Immature natural killer cell (primary cell): ENCODE data around the gene LRPAP1. TPM values are rescaled to one million over a fixed set of nuclear protein-coding genes. Genes with fewer than 3 reads are reported as not detected.
"Not testable (repeated sequence)": the region's sequence is repeated elsewhere in the genome, so short reads cannot be mapped to it uniquely, and the experiment has no call there.

Experiments
- DNase-seq, 3 donors: peaks; one replicate each; pipeline ENCODE4 v3.0.0; 2022; ENCODE audit warnings: mixed read lengths in 1 of 3
- H3K27ac Mint-ChIP-seq, 6 donors: one replicate each; pipeline ENCODE4 v1.8.0; 2020; ENCODE audit warnings: mixed read lengths in 6 of 6, mild to moderate bottlenecking in 5 of 6, inconsistent platforms in 4 of 6, moderate library complexity in 3 of 6
- H3K27me3 Mint-ChIP-seq, 3 donors: one replicate each; pipeline ENCODE4 v1.8.0; 2020 to 2021; ENCODE audit warnings: low read depth in 3 of 3, mild to moderate bottlenecking in 3 of 3, mixed read lengths in 3 of 3, moderate library complexity in 3 of 3, inconsistent platforms in 1 of 3
- H3K36me3 Mint-ChIP-seq, 3 donors: one replicate each; pipeline ENCODE4 v1.8.0; 2020; ENCODE audit warnings: mixed read lengths in 3 of 3, inconsistent platforms in 2 of 3, mild to moderate bottlenecking in 2 of 3
- H3K4me1 Mint-ChIP-seq, 2 donors: one replicate each; pipeline ENCODE4 v1.8.0; 2020; ENCODE audit warnings: inconsistent platforms in 2 of 2, mild to moderate bottlenecking in 2 of 2, mixed read lengths in 2 of 2, moderate library complexity in 1 of 2
- H3K4me3 Mint-ChIP-seq, 5 donors: one replicate each; pipeline ENCODE4 v1.8.0; 2020; ENCODE audit warnings: mild to moderate bottlenecking in 5 of 5, mixed read lengths in 5 of 5, inconsistent platforms in 3 of 5, moderate library complexity in 3 of 5
- H3K9me3 Mint-ChIP-seq, 6 donors: one replicate each; pipeline ENCODE4 v1.8.0; 2020; ENCODE audit warnings: mild to moderate bottlenecking in 6 of 6, mixed read lengths in 6 of 6, inconsistent platforms in 4 of 6, moderate library complexity in 3 of 6
- polyA plus RNA-seq, 3 donors: library from polyadenylated mRNA; unstranded; fragments of 300-500 nt; fragmentation: Illumina TruSeq; gene quantifications; one replicate each; pipeline ENCODE4 v1.2.3, GENCODE V29; 2021

The LRPAP1 gene
- polyA plus RNA-seq, 3 donors from 2014 or later = 98.7 to 185 (median 148) TPM

DNA sequence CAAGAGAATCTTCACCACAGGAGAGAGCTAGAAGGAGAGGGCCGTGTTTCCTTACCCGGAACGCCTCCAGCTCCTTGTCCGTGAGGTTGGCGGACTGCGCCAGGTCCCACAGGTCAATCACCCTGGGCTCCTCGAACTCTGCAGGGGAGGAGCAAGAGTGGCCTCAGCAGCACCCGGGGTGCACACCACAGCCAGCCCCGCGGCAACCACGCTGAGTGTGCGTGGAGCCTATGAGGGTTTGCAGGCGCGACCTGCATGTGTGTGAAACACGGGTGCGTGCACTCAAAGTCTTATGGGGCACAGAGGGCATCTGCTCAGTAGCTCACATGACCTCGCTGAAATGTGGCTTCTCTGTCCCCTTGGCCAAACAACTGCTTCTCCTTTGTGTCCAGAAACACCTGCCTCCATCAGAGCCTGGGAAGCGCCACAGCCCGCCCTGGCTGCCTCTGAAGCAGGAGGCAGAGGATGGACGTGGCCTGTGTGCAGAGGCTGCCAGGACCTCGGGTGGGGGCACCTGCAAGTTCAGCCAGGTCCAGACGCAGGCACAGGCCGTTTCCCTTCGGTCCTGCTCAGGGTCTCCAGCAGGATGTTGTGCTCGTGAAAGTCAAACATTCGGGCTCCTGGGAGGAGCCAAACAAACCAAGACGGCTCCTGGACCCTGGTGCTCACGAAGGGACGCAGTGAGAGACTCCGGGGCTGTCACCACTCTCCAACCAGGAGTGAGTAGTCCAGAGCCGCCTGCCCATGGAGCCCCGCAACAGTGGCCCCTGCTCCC is 16.0 kb downstream of the LRPAP1 start:
- H3K4me1 Mint-ChIP-seq = no peaks in the 10 kb centered on the region
- H3K4me3 Mint-ChIP-seq = no peak overlapping the region
- DNase-seq = no peak
- H3K27ac Mint-ChIP-seq = no peak overlapping the region
- peaks cover under 1 to 7% (median 3%) of the 10 kb centered on the region in 3 donors for H3K27me3 Mint-ChIP-seq
- no peaks in the 10 kb centered on the region for H3K9me3 Mint-ChIP-seq
- peaks cover 14 to 28% (median 15%) of the 10 kb centered on the region in 3 donors for H3K36me3 Mint-ChIP-seq

DNA sequence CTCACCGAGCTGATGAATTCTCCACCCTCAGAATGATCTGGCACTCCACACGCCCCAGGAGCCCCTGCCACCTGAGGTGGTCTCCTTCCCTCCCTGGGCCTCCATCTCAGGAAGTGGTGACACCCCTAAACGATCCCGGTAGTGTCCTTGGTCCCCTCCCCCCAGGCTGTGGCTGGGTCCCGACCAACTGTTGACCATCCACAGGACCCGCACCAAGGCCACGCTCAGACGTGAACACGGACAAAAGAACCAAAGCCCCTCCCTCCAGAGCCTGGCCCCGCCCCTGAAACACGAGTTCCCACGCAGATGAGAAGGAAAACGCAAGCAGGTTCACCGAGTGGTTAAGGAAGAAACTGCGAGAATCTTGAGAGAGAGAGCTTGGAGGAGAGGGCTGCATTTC is 16.6 kb downstream of the LRPAP1 start:
- H3K27me3 Mint-ChIP-seq = peaks cover 0 to 7% (median 3%) of the 10 kb centered on the region in 3 donors
- DNase-seq = no peak

DNA sequence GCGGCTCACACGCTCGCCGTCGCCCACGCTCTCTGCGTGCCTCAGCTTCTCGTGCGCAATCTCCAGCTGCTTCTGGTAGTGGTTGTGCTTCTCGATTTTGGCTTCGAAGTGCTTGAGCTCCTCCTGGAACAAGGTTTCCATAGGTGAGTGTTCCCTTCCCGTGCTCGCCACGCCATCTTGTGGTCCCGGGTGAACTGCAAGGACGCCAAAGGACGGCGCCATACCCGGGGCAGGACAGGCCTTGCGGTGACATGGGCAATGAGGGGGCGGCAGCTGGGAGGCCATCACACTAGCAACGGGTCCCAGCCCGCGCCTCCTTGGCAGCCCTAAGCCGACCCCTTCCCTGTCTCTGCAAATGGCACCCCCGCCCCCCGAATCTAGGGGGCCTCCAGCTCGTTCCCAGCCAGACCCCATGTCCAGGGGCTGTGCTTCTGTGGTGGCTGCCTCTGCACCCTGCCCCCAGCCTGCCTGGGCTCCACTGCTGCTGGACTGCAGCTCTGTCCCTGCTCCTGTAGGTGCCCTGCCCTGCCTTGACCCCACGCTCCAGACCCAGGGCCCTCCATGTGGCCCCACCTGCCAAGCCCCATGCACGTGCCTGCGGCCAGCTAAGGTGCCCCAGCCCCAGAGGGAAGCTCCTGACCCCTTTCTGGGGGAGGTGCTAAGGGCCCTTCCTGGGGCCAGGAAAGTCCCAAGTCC is 17.3 kb downstream of the LRPAP1 start:
- Mint-ChIP-seq H3K4me1 (no peaks in the 10 kb centered on the region), H3K27me3 (peaks cover 0 to 7% (median 3%) of the 10 kb centered on the region in 3 donors), H3K4me3 (no peak overlapping the region), H3K9me3 (no peaks in the 10 kb centered on the region), H3K36me3 (peaks cover 23 to 40% (median 24%) of the 10 kb centered on the region in 3 donors), H3K27ac (no peak overlapping the region)
- no peak for DNase-seq

More for the DNA sequence above, 16.6 kb downstream of the LRPAP1 start:
- no peak overlapping the region for H3K4me3 Mint-ChIP-seq
- H3K36me3 Mint-ChIP-seq = peaks cover 18 to 34% (median 19%) of the 10 kb centered on the region in 3 donors
- H3K27ac Mint-ChIP-seq = no peak overlapping the region
- H3K9me3 Mint-ChIP-seq = no peaks in the 10 kb centered on the region
- H3K4me1 Mint-ChIP-seq = no peaks in the 10 kb centered on the region

DNA sequence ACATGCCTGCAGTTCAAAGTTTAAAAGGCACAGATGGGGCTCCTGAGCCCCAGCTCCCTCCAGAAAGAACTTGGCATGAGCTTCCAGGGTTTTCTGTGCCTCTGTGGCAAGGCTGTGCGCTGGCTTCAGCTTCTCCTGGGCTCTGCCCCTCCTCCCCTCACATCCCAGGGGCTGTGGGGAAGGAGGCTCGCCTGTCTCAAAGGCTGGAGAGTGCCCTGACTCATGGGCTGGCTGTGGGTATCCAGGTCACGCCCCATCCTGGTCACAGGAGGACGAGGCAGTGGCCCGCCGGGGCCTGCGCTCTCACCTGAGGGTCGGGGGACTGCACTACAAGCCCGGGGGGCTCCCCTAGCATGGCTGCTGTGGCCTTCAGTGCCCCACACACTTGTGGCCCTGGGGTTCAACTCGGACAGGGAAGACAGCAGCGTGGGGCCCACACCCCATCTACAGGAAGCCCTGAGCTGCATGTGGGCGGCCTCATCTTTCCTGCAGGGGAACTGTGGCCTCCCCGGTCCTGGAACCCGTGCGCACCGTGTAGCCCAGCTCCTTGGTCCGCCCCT is 17.9 kb downstream of the LRPAP1 start:
- DNase-seq = no peak
- H3K4me1 Mint-ChIP-seq = no peaks in the 10 kb centered on the region
- no peak overlapping the region for H3K27ac Mint-ChIP-seq
- peaks cover 26 to 42% (median 27%) of the 10 kb centered on the region in 3 donors for H3K36me3 Mint-ChIP-seq
- H3K27me3 Mint-ChIP-seq = peaks cover 0 to 7% (median 3%) of the 10 kb centered on the region in 3 donors
- H3K9me3 Mint-ChIP-seq = no peaks in the 10 kb centered on the region
- H3K4me3 Mint-ChIP-seq = no peak overlapping the region

DNA sequence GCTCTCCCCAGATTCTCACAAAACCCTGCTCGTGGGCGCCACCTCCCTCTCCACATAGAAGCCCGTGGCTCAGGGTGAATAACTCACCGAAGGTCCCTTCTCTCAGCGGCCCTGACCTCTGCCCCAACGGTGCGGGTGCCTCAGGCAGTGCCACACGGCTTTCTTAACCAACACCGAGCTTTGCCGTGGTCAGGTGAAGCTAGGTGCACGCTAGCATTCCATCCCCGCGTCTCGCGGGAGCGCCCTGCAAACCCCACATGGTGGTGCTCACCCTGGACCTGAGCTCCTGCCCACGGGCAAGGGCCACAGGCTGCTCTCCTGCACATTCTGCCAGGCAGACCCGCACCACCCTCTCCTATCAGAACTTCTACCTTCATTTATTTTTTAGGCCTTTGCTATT is 18.4 kb downstream of the LRPAP1 start:
- Mint-ChIP-seq H3K27ac (no peak overlapping the region), H3K27me3 (peaks cover 0 to 8% (median 3%) of the 10 kb centered on the region in 3 donors), H3K4me3 (no peak overlapping the region), H3K9me3 (no peaks in the 10 kb centered on the region), H3K36me3 (peaks cover 27 to 44% (median 28%) of the 10 kb centered on the region in 3 donors), H3K4me1 (no peaks in the 10 kb centered on the region)
- DNase-seq = no peak

DNA sequence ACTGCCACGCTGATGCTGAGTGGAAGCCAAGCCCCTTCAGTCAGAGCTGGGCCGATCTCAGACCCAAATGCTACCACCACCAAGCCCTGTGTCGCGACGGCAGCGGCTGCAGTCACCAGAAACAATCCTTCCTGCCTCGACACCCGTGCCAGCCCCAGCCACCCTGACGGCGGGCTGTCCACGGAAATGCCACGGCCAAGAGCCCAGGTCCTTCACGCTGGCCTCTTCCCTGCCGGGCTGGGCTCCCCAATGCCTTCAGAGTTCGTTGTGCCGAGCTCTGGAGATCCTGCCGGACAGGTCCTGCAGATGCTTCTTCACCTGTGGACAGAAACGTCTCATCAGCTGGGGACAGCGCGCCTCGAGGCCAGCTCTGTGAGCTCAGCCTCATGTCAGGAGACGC is 19.5 kb downstream of the LRPAP1 start:
- no peak for DNase-seq
- H3K36me3 Mint-ChIP-seq = peaks cover 33 to 53% (median 35%) of the 10 kb centered on the region in 3 donors
- H3K27me3 Mint-ChIP-seq = peaks cover 0 to 9% (median 3%) of the 10 kb centered on the region in 3 donors

DNA sequence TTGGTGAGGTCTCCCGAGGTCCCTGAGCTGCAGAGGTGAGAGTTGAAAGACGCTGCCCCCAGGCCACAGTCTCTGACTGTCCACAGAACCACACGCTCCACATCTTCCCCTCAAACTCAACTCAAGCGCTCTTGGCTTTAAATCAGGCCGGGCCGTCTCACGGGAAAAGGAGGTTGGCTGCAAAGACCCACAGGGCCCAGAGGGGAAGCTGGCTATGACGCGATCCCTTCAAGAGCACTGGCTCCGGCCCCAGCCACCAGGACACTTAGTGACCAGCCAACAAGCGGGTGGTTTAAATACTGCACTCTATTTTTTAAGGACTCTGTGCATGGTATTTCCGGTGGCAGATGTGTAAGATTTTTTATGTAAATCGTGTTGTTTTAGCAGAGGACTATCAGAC is 19.9 kb downstream of the LRPAP1 start:
- Mint-ChIP-seq H3K36me3 (peaks cover 35 to 56% (median 40%) of the 10 kb centered on the region in 3 donors), H3K4me3 (no peak overlapping the region), H3K27ac (no peak overlapping the region), H3K4me1 (peaks cover 2 to 5% of the 10 kb centered on the region in 2 donors), H3K9me3 (no peaks in the 10 kb centered on the region), H3K27me3 (peaks cover 0 to 9% (median 3%) of the 10 kb centered on the region in 3 donors)
- DNase-seq = no peak

More for the DNA sequence above, 19.5 kb downstream of the LRPAP1 start:
- Mint-ChIP-seq H3K4me1 (peaks cover 0 to under 1% of the 10 kb centered on the region in 2 donors), H3K4me3 (no peak overlapping the region), H3K27ac (no peak overlapping the region), H3K9me3 (no peaks in the 10 kb centered on the region)

DNA sequence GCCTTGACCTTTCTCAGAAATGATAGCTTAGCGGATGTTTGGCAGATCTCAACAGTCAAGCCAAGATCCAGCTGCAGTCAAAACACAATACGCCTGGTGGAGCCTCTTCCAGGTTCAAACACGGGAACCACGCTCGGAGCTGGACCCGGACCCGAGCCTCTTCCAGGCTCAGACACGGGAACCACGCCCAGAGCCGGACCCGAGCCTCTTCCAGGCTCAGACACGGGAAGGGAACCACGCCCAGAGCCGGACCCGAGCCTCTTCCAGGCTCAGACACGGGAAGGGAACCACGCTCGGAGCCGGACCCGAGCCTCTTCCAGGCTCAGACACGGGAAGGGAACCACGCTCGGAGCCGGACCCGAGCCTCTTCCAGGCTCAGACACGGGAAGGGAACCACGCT is 20.6 kb downstream of the LRPAP1 start:
- not testable (repeated sequence) for DNase-seq, H3K9me3 Mint-ChIP-seq
- peaks cover 34 to 56% (median 40%) of the 10 kb centered on the region in 3 donors for H3K36me3 Mint-ChIP-seq

DNA sequence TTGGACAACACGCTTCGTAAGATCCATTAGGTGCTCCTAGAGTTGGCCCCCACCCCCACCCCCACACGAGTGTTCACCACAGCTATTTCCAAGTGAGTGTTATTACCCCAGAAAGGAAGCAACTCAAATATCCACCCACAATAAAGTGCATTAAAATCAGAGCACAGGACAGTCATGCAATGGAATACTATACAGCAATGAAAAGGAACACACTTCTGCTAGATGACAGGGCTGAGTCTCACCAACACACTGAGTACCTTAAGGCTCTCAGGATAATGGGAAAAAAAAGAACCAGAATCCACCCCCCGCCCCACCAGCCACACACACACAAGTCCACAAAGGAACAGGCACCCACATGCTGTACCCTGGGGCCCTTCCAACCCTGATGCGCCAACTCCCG is 21.0 kb downstream of the LRPAP1 start:
- peaks cover 2 to 6% of the 10 kb centered on the region in 2 donors for H3K4me1 Mint-ChIP-seq
- peaks cover 0 to 5% (median 3%) of the 10 kb centered on the region in 3 donors for H3K27me3 Mint-ChIP-seq
- no peak overlapping the region for H3K4me3 Mint-ChIP-seq
- H3K27ac Mint-ChIP-seq = peak overlapping the region in 1 of 6 donors; percentile 28
- DNase-seq = no peak
- no peaks in the 10 kb centered on the region for H3K9me3 Mint-ChIP-seq
- H3K36me3 Mint-ChIP-seq = peaks cover 34 to 59% (median 40%) of the 10 kb centered on the region in 3 donors

More for the DNA sequence above, 20.6 kb downstream of the LRPAP1 start:
- H3K27ac Mint-ChIP-seq = peak overlapping the region in 1 of 6 donors; percentile 28
- not testable (repeated sequence) for H3K4me3 Mint-ChIP-seq, H3K27me3 Mint-ChIP-seq, H3K4me1 Mint-ChIP-seq

DNA sequence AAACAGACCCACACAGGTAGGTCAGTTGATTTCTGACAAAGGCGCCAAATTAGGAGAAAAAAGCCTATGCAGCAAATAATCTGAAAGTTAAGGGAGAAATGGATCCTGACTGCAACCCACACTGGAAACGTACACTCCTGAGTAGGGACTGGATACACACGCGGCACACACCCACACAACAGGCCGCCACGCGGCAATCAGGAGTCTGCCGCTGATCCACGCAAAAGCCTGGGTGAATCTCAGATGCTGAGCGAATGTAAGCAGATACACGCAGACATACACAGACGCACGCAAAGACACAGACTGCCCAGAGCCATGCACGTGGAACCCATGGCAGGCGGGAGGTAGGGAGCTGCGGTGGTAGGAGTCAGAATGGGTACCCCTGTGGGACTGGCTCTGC is 21.7 kb downstream of the LRPAP1 start:
- Mint-ChIP-seq H3K27me3 (peaks cover 0 to 5% (median under 1%) of the 10 kb centered on the region in 3 donors), H3K9me3 (peaks cover 0 to 1% (median 0%) of the 10 kb centered on the region in 6 donors), H3K36me3 (peaks cover 34 to 54% (median 40%) of the 10 kb centered on the region in 3 donors), H3K27ac (no peak overlapping the region), H3K4me3 (no peak overlapping the region), H3K4me1 (peaks cover 2 to 6% of the 10 kb centered on the region in 2 donors)
- DNase-seq = no peak

DNA sequence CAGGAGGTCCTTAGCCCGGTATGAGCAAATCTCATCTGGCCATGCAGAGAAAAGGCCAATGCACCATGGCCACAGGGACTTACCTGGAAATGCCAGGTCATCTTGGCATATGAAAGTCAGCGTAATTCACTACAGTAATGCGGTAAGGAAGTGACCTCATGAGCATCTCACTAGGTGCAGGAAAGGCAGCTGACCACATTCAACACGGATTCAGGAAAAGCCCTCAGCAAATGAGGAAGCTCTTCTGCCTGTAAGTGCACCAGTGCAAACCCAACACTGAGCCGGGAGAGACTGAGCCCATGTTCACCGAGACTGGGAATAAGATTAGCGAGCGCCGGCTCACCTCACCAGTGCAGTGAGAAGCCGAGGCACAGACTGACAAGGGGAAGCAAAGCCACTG is 23.7 kb downstream of the LRPAP1 start:
- Mint-ChIP-seq H3K27me3 (peaks cover 0 to 4% (median 0%) of the 10 kb centered on the region in 3 donors), H3K4me1 (peaks cover 4 to 10% of the 10 kb centered on the region in 2 donors), H3K9me3 (peaks cover 0 to 2% (median 0%) of the 10 kb centered on the region in 6 donors), H3K27ac (no peak overlapping the region), H3K36me3 (peaks cover 36 to 48% (median 37%) of the 10 kb centered on the region in 3 donors), H3K4me3 (no peak overlapping the region)
- no peak for DNase-seq

DNA sequence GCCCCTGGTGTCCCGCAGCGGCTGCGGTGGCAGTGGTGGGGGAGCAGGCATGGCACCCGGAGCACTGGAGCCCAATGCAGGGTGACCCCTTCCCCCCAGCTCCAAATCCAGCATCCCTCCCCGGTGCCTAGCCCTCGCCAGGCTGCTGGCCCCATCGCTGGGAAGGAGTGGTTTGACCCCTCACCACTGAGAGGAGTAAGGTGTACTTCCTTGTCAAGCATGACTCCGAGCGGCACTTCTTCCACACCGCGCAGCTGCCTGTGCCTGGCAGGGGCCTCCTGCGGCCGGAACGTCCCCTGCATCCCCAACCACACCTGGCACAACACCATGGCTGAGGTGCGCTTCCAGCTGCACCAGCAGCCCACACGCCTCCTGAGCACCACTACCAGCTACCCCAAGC is 27.0 kb downstream of the LRPAP1 start:
- Mint-ChIP-seq H3K36me3 (peaks cover 21 to 29% (median 23%) of the 10 kb centered on the region in 3 donors), H3K27me3 (peaks cover 0 to 4% (median 0%) of the 10 kb centered on the region in 3 donors), H3K9me3 (peaks cover 0 to 2% (median 0%) of the 10 kb centered on the region in 6 donors), H3K4me1 (peaks cover 8 to 14% of the 10 kb centered on the region in 2 donors), H3K27ac (no peak overlapping the region), H3K4me3 (no peak overlapping the region)
- no peak for DNase-seq

DNA sequence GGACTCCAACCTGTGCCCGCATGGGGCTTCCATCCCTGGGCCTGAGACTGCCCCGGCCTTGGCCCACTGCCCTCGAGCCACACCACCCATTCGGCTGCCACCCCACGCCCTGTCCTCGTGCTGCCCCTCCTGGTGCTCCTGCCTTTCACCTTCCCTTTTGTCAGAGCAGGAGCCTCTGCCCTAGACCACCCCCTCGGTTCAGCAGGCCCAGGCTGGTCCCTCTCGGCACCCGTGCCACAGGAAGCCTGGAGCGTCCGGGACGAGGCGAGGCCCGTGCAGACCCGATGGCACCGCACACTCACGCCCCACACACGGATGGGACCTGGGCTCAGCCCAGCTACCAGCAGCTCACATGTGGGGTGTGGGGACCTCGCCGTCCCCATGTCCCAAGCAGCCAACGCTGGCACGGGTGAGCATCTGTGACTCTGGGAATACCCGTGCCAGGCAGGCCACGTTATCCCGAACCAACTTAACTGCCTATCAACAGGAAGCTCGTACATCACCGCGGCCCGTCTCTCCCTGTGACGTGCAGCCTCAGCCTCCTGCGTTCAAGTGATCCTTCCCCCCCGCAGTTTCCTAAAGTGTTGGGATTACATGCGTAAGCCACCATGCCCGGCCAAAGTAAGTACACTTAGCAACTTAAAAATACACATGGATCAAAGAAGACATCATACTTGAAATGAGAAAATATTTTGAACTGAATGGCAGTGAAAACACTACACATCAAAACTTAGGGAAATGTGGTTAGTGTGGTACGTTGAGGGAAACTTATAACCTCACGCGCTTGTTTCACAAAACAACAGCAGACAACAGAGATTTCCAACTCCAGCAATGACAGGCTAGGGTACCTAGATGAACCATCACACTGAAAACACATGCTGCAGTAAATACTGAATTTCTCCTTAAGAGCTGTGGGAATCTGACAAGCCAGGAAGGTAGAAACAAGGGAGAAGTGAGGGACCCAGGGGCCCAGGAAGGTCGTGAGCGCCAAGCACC is 29.0 kb downstream of the LRPAP1 start:
- Mint-ChIP-seq H3K36me3 (peaks cover 9 to 17% (median 12%) of the 10 kb centered on the region in 3 donors), H3K27me3 (peaks cover 0 to 2% (median 0%) of the 10 kb centered on the region in 3 donors), H3K4me1 (peaks cover 8 to 14% of the 10 kb centered on the region in 2 donors), H3K27ac (no peak overlapping the region), H3K9me3 (peaks cover 0 to 2% (median 0%) of the 10 kb centered on the region in 6 donors), H3K4me3 (no peak overlapping the region)
- DNase-seq = no peak
